ENCODE measurements around the gene RXRA.

Gene RXRA

DNA sequence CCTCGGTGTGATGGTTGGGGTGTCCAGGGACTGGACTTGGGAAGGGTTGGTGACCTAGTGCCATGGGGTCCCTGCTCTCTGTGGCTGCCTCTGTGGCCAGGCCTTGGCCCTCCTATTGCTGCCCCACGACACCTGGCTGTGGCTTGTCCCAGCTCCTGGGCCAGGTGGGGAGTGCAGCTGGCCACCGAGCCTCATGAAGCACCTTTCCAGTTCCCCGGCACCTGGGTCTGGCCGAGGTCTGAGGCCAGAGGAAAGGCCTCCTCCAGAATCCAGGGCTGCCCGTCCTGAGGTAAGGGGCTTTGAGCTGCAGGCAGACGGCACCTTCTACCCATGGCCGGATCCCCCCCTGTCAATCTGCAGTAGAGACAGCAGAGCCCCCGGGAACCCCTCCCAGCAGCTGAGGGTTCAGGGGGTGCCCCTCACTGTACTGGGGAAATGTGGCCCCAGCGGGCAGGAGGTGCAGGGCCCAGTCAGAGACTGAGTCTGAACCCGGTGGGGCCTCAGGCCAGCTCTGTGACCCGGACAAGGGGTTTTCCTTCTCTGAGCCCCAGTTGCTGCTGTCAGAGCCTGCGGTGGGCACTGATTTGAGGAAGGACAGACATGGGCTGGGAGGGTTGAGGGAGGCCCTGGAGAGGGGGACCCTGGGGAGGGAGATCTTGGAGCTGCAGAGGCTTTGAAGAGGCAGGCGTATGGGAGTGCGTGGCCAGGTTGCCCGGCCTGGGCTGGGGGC, 54.5 kb downstream of the RXRA start:
- H3K4me3 ChIP-seq (ENCODE audit: low read length) = no peak overlapping the region
- DNase-seq (ENCODE audit: low read depth) = no peak
- TF ChIP-seq, protein P1, sequence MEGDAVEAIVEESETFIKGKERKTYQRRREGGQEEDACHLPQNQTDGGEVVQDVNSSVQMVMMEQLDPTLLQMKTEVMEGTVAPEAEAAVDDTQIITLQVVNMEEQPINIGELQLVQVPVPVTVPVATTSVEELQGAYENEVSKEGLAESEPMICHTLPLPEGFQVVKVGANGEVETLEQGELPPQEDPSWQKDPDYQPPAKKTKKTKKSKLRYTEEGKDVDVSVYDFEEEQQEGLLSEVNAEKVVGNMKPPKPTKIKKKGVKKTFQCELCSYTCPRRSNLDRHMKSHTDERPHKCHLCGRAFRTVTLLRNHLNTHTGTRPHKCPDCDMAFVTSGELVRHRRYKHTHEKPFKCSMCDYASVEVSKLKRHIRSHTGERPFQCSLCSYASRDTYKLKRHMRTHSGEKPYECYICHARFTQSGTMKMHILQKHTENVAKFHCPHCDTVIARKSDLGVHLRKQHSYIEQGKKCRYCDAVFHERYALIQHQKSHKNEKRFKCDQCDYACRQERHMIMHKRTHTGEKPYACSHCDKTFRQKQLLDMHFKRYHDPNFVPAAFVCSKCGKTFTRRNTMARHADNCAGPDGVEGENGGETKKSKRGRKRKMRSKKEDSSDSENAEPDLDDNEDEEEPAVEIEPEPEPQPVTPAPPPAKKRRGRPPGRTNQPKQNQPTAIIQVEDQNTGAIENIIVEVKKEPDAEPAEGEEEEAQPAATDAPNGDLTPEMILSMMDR (conservative IDR thresholded peaks at IDR 0.05; ENCODE audit: low read length) = no peak

DNA sequence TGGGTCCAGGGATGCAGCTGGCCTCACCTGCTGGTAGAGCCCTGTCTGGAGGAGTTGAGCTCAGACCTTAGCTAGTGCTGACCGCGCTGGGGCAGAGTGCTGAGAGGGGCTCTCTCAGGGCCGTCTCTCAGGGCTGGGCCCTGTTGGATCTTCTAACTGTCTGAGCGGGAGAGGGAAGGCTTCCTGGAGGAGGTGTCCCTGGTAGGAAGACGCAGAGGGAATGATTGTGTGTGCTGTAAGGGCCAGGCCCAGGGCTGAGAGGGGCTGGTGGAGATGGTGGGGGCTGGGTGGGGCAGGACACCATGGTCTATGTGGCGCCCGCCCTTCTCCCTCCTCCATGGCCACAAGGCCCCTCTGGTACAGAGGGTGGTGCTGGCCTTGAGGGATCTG, 55.0 kb downstream of the RXRA start:
- TF ChIP-seq, protein P1 (conservative IDR thresholded peaks at IDR 0.05; ENCODE audit: low read length) = no peak
- no peak overlapping the region for H3K4me3 ChIP-seq (ENCODE audit: low read length)
- DNase-seq (ENCODE audit: low read depth) = no peak

DNA sequence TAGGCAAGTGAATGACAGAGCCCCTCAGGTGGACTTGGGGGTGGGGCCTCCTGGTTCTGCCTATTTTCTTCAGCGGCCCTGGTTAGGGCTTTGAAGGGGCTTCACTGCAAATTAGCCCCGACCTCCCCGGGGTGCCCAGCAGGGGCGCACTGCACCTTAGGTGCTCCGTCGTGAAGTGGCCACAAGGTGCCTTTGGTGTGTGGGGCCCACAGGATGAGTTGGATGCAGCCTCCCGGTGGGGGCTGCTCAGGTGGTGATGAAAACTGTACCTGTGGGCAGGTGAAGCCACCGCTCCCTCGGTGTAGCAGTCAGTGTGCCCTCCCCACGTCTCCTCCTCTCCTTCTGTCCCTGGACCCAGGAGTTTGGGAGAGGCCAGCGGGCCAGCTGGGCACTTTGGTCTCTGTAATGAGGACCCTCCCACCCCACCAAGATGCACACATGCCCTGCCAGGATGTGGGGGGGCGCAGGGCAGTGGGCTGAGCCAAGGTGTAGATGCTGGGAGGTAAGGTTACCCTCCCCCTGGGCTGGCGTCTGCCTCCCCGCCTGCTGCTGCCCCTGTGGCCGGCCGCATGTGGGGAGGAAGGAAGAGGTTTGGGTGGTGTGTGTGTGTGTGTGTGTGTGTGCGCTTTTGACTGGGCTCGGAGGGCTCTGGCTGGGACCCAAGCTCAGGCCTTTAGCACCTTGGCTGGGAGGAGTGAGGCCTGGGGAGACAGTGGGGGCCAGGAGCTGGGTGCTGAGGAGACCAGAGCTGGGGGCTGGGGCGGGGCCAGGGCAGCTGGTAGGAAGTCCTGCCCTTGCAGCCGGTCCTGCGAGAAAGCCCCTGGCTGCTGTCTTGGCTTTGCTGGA, 55.6 kb downstream of the RXRA start:
- TF ChIP-seq, protein P1 (conservative IDR thresholded peaks at IDR 0.05; ENCODE audit: low read length) = no peak
- DNase-seq (ENCODE audit: low read depth) = no peak
- H3K4me3 ChIP-seq (ENCODE audit: low read length) = no peak overlapping the region

DNA sequence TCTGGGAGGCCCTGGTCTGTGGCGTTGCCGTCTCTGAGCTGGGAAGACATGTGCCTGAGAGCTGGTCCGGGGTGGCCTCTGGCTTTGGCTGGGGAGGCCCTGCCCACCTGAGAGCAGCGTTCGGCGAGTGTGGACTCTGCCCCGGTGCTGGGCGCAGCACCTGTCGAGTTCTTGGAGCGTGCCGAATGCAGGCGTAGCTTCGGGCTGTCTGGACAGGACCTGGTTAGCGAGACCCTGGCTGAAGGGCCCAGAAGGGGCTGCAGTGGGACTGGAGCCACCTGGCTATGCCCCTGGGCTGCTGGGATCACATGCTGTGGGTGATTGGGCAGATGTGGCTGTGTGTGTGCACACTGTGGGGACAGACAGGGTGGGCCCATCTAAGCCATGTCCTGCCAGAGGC, 56.5 kb downstream of the RXRA start:
- TF ChIP-seq, protein P1 (conservative IDR thresholded peaks at IDR 0.05; ENCODE audit: low read length) = no peak
- DNase-seq (ENCODE audit: low read depth) = no peak
- no peak overlapping the region for H3K4me3 ChIP-seq (ENCODE audit: low read length)

DNA sequence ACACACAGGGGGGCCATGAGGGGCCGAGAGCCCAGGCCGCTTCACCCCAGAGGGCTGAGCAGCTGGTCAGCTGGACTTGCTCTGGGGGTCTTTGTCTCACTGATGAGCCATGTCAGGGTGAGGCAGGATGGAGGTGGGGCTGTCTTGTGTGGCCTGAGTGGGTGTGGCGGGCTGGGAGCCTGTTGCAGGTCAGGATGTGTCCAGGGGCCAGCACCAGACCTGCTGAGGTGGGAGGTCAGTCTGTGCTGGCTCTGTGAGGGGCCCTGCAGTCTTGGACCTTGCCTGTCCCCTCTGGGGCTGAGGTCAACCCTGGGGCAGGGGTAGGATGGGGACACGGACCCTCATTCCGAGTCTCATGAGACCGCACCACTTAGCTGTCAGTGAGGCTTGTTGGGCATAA, 56.9 kb downstream of the RXRA start:
- no peak for DNase-seq (ENCODE audit: low read depth)
- TF ChIP-seq, protein P1 (conservative IDR thresholded peaks at IDR 0.05; ENCODE audit: low read length) = no peak

DNA sequence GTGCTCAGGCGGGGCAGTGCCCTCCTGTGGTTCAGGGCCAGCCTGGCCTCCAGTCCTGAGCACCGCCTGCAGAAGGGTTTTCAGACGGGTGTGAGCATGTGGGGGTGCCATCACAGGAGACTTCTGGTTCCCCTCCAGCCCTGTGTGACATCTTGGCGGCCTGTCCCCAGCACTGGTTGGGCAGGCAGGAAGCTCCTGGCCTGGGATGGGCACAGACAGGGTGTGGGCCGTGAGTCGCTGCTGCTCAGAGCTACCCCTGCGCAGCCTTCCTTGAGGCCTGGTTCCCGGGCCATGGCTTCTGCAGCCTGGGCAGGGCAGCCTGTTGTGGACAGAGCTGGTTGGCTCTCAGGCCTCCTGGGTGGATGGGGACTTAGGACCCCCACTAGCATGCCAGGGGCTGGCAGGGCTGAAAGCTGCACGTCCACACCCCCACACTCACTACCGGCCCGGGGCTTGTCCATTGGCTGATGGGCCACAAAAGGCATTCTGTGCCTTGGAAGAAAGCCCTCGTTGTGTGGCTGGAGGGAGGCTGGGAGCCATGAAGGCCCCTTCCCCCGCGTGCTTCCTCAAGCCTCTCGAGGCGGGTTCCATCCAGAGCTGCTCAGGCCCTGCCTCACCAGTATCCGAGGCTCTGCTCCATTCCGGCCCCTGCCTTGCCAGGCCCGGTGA, 58.7 kb downstream of the RXRA start:
- no peak for DNase-seq (ENCODE audit: low read depth)
- no peak overlapping the region for H3K4me3 ChIP-seq (ENCODE audit: low read length)
- TF ChIP-seq, protein P1 (conservative IDR thresholded peaks at IDR 0.05; ENCODE audit: low read length) = no peak

More for the DNA sequence above, 56.9 kb downstream of the RXRA start:
- H3K4me3 ChIP-seq (ENCODE audit: low read length) = no peak overlapping the region
